NCI-H2081 treated with DMSO at 0.1 percent for 48 hours (cell line): ENCODE data around the gene ANAPC2.

Experiments
- DNase-seq: peaks from one replicate; lab custom pipeline; 2025; lab: John Stamatoyannopoulos, UW

The ANAPC2 gene

GRCh38 chr9:137126786-137127185 is 61.6 kb downstream of the ANAPC2 start:
- DNase-seq = no peak
